ENCODE results near the gene SERPINB5.

Gene SERPINB5

GRCh38 chr18:63476668-63477067, at the start of gene SERPINB5:
Gene SERPINB5 (plus strand): TSS chr18:63476958. CDS start chr18:63484429, 7,471 bp downstream.
- TF ChIP-seq, protein P1, sequence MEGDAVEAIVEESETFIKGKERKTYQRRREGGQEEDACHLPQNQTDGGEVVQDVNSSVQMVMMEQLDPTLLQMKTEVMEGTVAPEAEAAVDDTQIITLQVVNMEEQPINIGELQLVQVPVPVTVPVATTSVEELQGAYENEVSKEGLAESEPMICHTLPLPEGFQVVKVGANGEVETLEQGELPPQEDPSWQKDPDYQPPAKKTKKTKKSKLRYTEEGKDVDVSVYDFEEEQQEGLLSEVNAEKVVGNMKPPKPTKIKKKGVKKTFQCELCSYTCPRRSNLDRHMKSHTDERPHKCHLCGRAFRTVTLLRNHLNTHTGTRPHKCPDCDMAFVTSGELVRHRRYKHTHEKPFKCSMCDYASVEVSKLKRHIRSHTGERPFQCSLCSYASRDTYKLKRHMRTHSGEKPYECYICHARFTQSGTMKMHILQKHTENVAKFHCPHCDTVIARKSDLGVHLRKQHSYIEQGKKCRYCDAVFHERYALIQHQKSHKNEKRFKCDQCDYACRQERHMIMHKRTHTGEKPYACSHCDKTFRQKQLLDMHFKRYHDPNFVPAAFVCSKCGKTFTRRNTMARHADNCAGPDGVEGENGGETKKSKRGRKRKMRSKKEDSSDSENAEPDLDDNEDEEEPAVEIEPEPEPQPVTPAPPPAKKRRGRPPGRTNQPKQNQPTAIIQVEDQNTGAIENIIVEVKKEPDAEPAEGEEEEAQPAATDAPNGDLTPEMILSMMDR (conservative IDR thresholded peaks at IDR 0.05; ENCODE audit: low read depth, low read length), result no peak
- Histone ChIP-seq H3K36me3 (ENCODE audit: insufficient read depth) (no peaks in the 10 kb centered on the region), H3K27ac (no peak within 1 kb of the TSS), H2AFZ (ENCODE audit: low read depth) (no peak within 1 kb of the TSS), H3K4me1 (ENCODE audit: low read depth, poor library complexity, severe bottlenecking) (no peaks in the 10 kb centered on the region), H4K20me1 (ENCODE audit: insufficient read depth) (no peaks in the 10 kb centered on the region), H3K79me2 (ENCODE audit: insufficient read depth, low read depth) (no peaks in the 10 kb centered on the region), H3K27me3 (ENCODE audit: insufficient read depth, low read depth) (no peaks in the 10 kb centered on the region), H3K9ac (no peak within 1 kb of the TSS), H3K4me2 (no peak within 1 kb of the TSS), H3K4me3 (IDR thresholded peaks at IDR 0.05; ENCODE audit: insufficient read depth, low read depth, low read length) (no peak within 1 kb of the TSS)

- peaks cover 7% of the 10 kb centered on the region for H3K4me1 ChIP-seq (ENCODE audit: low read depth, poor library complexity, severe bottlenecking)
- H2AFZ ChIP-seq (ENCODE audit: low read depth), result no peak overlapping the region
- H3K27ac ChIP-seq, result no peak overlapping the region
- no peaks in the 10 kb centered on the region for H3K79me2 ChIP-seq (ENCODE audit: insufficient read depth, low read depth)
- no peaks in the 10 kb centered on the region for H4K20me1 ChIP-seq (ENCODE audit: insufficient read depth)
- no peak overlapping the region for H3K9ac ChIP-seq
- H3K27me3 ChIP-seq (ENCODE audit: insufficient read depth, low read depth), result no peaks in the 10 kb centered on the region
- TF ChIP-seq, protein P1 (conservative IDR thresholded peaks at IDR 0.05; ENCODE audit: low read depth, low read length), result no peak
- no peak overlapping the region for H3K4me2 ChIP-seq
- no peak overlapping the region for H3K4me3 ChIP-seq (IDR thresholded peaks at IDR 0.05; ENCODE audit: insufficient read depth, low read depth, low read length)
- no peaks in the 10 kb centered on the region for H3K36me3 ChIP-seq (ENCODE audit: insufficient read depth)
These were observed 49.2 kb upstream of the SERPINB5 start for GRCh38 chr18:63427558-63427957.

- Histone ChIP-seq H2AFZ (ENCODE audit: low read depth) (no peak overlapping the region), H3K4me3 (IDR thresholded peaks at IDR 0.05; ENCODE audit: insufficient read depth, low read depth, low read length) (no peak overlapping the region), H4K20me1 (ENCODE audit: insufficient read depth) (no peaks in the 10 kb centered on the region), H3K79me2 (ENCODE audit: insufficient read depth, low read depth) (no peaks in the 10 kb centered on the region), H3K4me1 (ENCODE audit: low read depth, poor library complexity, severe bottlenecking) (no peaks in the 10 kb centered on the region), H3K27me3 (ENCODE audit: insufficient read depth, low read depth) (no peaks in the 10 kb centered on the region), H3K36me3 (ENCODE audit: insufficient read depth) (no peaks in the 10 kb centered on the region), H3K4me2 (no peak overlapping the region), H3K27ac (no peak overlapping the region), H3K9ac (no peak overlapping the region)
- TF ChIP-seq, protein P1 (conservative IDR thresholded peaks at IDR 0.05; ENCODE audit: low read depth, low read length), result no peak
These were observed 46.2 kb upstream of the SERPINB5 start for GRCh38 chr18:63430526-63430925.

GRCh38 chr18:63431180-63431579, 45.6 kb upstream of the SERPINB5 start:
- Histone ChIP-seq H3K4me1 (ENCODE audit: low read depth, poor library complexity, severe bottlenecking) (no peaks in the 10 kb centered on the region), H3K27ac (no peak overlapping the region), H3K27me3 (ENCODE audit: insufficient read depth, low read depth) (no peaks in the 10 kb centered on the region), H4K20me1 (ENCODE audit: insufficient read depth) (no peaks in the 10 kb centered on the region), H3K4me3 (IDR thresholded peaks at IDR 0.05; ENCODE audit: insufficient read depth, low read depth, low read length) (no peak overlapping the region), H2AFZ (ENCODE audit: low read depth) (no peak overlapping the region), H3K36me3 (ENCODE audit: insufficient read depth) (no peaks in the 10 kb centered on the region), H3K4me2 (no peak overlapping the region), H3K9ac (no peak overlapping the region), H3K79me2 (ENCODE audit: insufficient read depth, low read depth) (no peaks in the 10 kb centered on the region)
- TF ChIP-seq, protein P1 (conservative IDR thresholded peaks at IDR 0.05; ENCODE audit: low read depth, low read length), result no peak
